GM19324 (cell line): ENCODE measurements around the gene ADD2.
"Not testable (repeated sequence)": the region's sequence is repeated elsewhere in the genome, so short reads cannot be mapped to it uniquely, and the experiment has no call there.

Experiments
- ATAC-seq: cut with Tn5 transposase; IDR thresholded peaks from one replicate; pipeline ENCODE4 v1.9.1; 2021; ENCODE audit warnings: mild to moderate bottlenecking, moderate library complexity; ENCODE audit not compliant: unreplicated experiment, low FRiP score

ADD2 gene

GRCh38 chr2:70753031-70753430, 15.0 kb downstream of the ADD2 start:
- ATAC-seq = no peak

GRCh38 chr2:70752396-70752795, 15.6 kb downstream of the ADD2 start:
- ATAC-seq = no peak

GRCh38 chr2:70751881-70752280, 16.1 kb downstream of the ADD2 start:
- ATAC-seq = no peak

GRCh38 chr2:70750320-70750719, 17.7 kb downstream of the ADD2 start:
- no peak for ATAC-seq

DNA sequence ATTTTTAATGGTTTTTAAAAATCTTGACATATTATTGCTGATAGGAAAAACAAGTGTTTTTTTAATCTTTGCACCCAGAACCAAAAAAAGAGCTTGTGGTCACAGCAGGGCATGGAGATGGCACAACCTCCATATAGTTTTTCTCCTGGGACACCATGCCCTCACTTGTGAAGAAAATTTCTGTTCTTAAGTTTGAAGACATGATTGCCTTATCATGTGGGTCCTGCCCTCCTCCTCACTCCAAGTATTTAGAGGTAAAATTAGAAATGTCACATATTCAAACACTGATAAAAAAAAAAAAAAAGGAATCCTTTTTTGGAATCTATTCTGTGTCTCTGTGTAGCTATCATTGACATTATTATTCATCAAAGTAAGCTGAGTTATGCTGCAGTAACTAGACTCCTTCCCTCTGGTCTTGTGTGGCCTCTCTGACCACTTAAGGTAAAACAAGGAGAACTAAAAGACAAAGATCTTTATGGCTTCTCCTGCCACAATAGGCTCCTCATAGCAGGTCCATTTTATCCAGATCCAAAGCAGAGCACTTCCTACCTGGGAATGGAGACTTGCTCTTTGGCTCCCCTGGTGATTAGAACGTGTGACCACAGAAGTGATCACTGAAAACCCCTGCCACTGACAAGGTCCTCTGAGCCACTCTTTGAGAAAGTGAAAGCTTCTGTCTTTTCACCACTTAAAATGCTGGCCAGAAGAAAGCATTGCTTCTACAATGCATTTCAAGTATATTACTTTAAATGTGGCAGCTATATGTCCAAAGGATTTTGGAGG, 19.8 kb downstream of the ADD2 start:
- no peak for ATAC-seq

- no peak for ATAC-seq
These were observed 20.7 kb downstream of the ADD2 start for GRCh38 chr2:70747284-70747683.

DNA sequence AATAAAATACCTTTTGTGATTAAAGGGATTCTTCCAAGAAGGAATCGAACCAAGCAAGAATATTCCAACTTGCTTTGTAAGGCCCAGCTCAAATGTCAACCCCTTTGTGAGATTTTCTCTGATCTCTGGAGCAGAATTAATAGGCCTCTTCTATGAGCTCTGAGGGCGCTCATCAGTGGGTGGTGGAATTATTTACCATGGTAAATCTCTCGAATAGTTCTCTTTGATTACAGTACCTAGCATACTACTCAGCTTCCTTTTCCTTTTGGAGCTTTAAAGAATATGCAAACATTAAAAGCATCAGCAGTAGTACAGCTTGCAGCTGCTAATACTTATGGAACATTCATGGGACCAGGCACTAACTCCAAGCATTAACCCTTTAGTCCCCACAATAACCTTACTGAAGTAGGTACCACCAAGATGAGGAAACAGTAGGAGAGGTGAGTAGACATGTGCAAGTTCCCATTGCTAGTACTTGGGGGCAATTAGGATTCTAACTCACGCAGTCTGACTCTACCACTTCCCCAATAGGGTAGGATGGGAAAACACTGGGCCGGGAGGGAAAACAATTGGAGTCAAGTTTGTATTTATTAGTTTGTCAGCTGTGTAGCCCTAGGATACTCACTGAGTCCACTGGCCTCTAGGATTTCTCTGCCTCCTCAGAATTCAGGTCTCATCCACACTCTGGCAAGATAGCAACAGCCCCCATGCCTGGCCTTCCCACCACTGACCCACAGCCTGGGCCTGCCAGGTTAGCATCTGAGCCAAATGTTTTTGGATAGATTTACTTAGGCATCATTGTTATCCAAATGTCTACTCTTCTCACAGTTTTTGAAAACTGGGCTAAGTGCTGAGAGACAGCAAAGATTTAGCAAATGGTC, 21.7 kb downstream of the ADD2 start:
- no peak for ATAC-seq

- no peak for ATAC-seq
These were observed 22.6 kb downstream of the ADD2 start for GRCh38 chr2:70745276-70745825.

DNA sequence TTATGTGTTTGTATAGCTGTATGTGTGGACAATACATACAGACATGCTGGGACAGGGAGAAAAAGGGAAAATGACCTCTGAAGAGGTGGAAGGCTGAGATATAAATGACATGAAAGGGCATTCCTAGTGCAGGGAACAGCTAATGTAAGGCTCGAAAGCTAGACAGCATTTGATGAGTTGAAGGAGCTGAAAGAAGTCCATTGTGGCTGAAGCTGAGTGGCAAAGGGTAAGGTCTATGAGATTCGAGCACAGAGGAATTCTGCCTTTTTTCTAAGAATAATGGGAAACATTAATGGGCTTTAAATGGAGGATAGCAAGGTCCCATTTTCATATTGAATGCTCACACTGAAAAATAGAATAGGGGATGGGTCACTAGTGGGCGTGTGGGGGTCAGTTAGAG, 23.6 kb downstream of the ADD2 start:
- ATAC-seq = no peak

GRCh38 chr2:70743677-70744076, 24.3 kb downstream of the ADD2 start:
- no peak for ATAC-seq

GRCh38 chr2:70743068-70743467, 24.9 kb downstream of the ADD2 start:
- no peak for ATAC-seq

DNA sequence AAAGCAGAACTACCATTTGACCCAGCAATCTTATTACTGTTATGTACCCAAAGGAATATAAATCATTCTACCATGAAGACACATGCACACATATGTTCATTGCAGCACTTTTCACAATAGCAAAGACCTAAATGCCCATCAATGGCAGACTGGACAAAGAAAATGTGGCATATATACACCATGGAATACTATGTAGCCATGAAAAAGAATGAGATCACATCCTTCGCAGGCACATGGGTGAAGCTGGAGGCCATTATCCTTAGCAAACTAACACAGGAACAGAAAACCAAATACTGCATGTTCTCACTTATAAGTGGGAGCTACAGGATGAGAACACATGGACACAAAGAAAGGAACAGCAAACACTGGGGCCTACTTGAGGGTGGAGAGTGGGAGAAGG, 28.5 kb downstream of the ADD2 start:
- ATAC-seq = not testable (repeated sequence)

GRCh38 chr2:70738159-70738558, 29.8 kb downstream of the ADD2 start:
- ATAC-seq = no peak

- ATAC-seq = no peak
These were observed 32.9 kb downstream of the ADD2 start for GRCh38 chr2:70735071-70735470.

GRCh38 chr2:70733646-70734180, 34.3 kb downstream of the ADD2 start:
- no peak for ATAC-seq

DNA sequence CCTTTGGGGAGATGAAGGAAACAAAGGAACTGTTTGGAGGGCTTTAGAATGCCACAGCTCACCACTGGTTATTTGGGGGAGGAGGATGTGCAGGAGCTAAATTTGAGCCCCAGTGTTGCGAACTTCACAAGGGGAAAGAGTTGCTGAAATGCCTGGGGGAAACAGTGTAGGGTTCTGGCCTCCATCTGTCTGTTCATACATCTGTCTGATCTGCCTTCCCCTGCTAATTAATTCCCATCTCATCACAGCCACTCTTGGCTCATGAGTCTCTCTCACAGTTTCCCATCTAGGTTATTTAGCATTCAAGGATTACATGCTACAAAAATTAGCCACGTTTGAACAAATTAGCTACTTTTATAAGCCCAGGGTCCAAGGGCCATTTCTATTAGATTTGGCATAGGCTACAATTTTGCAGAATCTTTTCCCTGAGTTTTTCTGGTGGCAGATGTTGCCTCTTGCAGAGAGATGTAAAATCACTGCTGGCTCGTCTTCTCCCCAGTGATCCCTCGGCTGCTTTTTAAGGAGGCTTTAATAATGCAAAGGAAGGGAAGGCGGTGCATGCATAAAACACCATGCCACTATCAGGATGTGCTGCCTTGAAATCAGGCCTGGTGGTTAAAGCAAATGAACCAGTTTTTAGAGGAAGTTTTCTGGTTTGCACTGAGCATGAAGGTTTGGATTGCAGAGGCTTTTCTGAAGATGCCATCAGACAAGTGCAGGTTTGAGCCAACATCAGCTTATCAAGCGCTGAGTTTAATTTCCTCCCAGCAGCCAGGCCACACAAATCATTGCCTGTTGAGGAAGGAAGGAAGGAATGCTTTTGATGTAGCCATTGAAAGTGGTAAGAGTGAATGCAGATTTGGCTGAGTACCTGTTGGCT, 35.0 kb downstream of the ADD2 start:
- ATAC-seq = no peak

GRCh38 chr2:70730730-70731129, 37.3 kb downstream of the ADD2 start:
- ATAC-seq = no peak

DNA sequence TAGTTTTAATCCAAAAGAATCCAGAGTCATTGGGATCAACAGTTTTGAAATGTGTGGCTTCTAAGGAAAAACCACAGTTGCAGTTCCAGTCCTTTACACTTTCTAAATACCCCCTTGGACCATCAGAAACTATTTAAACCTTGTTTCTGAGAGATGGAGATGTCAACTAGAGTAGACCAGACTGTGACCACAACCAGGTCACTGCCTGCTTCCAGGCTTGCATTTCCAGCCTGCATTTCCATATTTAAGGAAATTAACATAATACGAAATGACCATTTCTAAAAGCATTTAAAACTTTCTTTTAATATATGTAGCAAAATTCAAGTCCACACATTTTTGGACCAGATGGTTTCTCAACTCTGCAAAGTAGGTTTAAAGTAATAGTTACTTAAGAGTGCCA, 38.4 kb downstream of the ADD2 start:
- ATAC-seq = no peak

- no peak for ATAC-seq
These were observed 39.9 kb downstream of the ADD2 start for GRCh38 chr2:70728128-70728527.
